Natural killer cell (primary cell): ENCODE results near the gene BHLHE40. TPM values are rescaled to one million over a fixed set of nuclear protein-coding genes. Genes with fewer than 3 reads are reported as not detected.

ENCODE experiments used
- ATAC-seq, 3 donors: fragments of 150-1000 bp in 2 of 3; fragments of 200-7000 bp in 1 of 3; cut with Tn5 transposase; 1 replicate in 1 of 3; 2 replicates in 2 of 3; pipeline ENCODE4 v1.10.0; 2021; ENCODE audit warnings: mild to moderate bottlenecking in 2 of 3, moderate library complexity in 2 of 3
- DNase-seq, 2 donors: peaks; one replicate each; pipeline versions ENCODE4 v3.0.0 to v3.0.0-alpha.2; 2013 to 2021; ENCODE audit warnings: mixed read lengths in 1 of 2
- H3K27ac ChIP-seq: one replicate; pipeline ENCODE4 v1.5.1; 2013; ENCODE audit warnings: mild to moderate bottlenecking, low read length
- H3K27me3 ChIP-seq: one replicate; pipeline ENCODE4 v1.6.1; 2013; ENCODE audit warnings: low read length; ENCODE audit not compliant: control insufficient read depth, insufficient read depth
- H3K36me3 ChIP-seq: one replicate; pipeline ENCODE4 v1.6.1; 2013; ENCODE audit warnings: low read length; ENCODE audit not compliant: control insufficient read depth, insufficient read depth
- H3K4me1 ChIP-seq: one replicate; pipeline ENCODE4 v1.6.1; 2013; ENCODE audit warnings: low read length; ENCODE audit not compliant: control insufficient read depth, insufficient read depth
- H3K4me3 ChIP-seq: one replicate; pipeline ENCODE4 v1.5.1; 2013; ENCODE audit warnings: low read length
- H3K9me3 ChIP-seq: one replicate; pipeline ENCODE4 v1.6.1; 2013; ENCODE audit warnings: low read length; ENCODE audit not compliant: control insufficient read depth, insufficient read depth
- H3K27ac Mint-ChIP-seq, 2 donors: one replicate each; pipeline ENCODE4 v1.8.0; 2022; ENCODE audit warnings: mild to moderate bottlenecking in 2 of 2, mixed read lengths in 2 of 2, moderate library complexity in 1 of 2
- H3K27me3 Mint-ChIP-seq, 2 donors: one replicate each; pipeline ENCODE4 v1.8.0; 2022; ENCODE audit warnings: low read depth in 2 of 2, mixed read lengths in 2 of 2
- H3K36me3 Mint-ChIP-seq: one replicate; pipeline ENCODE4 v1.8.0; 2022; ENCODE audit warnings: mixed read lengths
- H3K4me1 Mint-ChIP-seq, 2 donors: one replicate each; pipeline ENCODE4 v1.8.0; 2022; ENCODE audit warnings: mixed read lengths in 2 of 2
- H3K4me3 Mint-ChIP-seq: one replicate; pipeline ENCODE4 v1.8.0; 2022; ENCODE audit warnings: mild to moderate bottlenecking, moderate library complexity, mixed read lengths
- H3K9me3 Mint-ChIP-seq, 2 donors: one replicate each; pipeline ENCODE4 v1.8.0; 2022; ENCODE audit warnings: mixed read lengths in 2 of 2
- WGBS: methylation state at CpG from one replicate; pipeline ENCODE4 v1.1.7; 2013; ENCODE audit warnings: missing lambda C conversion rate; ENCODE audit not compliant: insufficient coverage; 5-methylcytosine and 5-hydroxymethylcytosine counted together
- intact Hi-C: fragments of 100-400 bp; cut with micrococcal nuclease; formaldehyde crosslinking; loops from one replicate; pipeline ENCODE4 v1.14.2; 2022
- total RNA-seq, 4 donors: library from RNA; stranded (reverse); fragments of 120-200 nt in 1 of 4; gene quantifications; one replicate each; pipeline versions ENCODE4 v1.2.3 to v1.2.4, GENCODE V29; 2013 to 2022
- TF ChIP-seq, protein P1 (sequence below): fragments of 200-600 bp; IDR thresholded peaks from one replicate; pipeline ENCODE4 v1.8.0; 2022; ENCODE audit warnings: antibody characterized with exemption

Gene BHLHE40
- total RNA-seq, 3 donors from 2014 or later (not counting 1 experiment from before 2014, with no cell fraction given), result 512 to 725 (median 719) TPM

DNA sequence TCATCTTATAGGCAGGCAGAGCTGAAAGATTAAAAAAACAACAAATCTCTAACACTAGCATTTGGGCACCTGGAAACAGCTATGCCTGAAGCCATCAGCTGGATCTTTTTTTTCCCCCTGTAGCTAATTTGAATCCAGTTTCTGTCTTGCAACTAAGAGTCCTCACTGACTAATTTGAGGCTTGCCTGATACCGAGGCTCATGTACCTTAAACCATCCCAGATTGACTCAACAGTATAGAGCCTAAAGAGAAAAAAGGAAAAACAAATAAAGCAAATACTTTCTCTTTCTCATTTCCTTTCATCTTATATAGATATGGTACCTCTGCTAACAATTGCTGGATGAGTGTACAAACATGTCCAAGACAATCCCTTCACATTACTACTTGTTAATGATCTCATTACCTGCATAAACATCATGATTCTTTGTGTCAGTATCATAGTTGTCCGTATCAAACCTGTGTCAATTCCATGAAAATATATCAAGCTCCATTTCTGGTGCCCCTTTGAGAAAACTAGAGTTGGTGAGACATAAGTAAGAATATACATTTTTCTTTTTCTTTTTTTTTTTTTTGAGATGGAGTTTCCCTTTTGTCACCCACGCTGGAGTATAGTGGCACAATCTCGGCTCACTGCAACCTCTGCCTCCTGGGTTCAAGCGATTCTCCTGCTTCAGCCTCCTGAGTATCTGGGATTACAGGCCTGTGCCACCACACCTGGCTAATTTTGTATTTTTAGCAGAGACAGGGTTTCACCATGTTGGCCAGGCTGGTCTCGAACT, 43.1 kb downstream of the BHLHE40 start:
- Histone ChIP-seq H3K4me3 (no peak overlapping the region), H3K36me3 (no peaks in the 10 kb centered on the region), H3K4me1 (peaks cover 45% of the 10 kb centered on the region), H3K27ac (no peak overlapping the region), H3K27me3 (no peaks in the 10 kb centered on the region), H3K9me3 (no peaks in the 10 kb centered on the region)
- intact Hi-C loops, result no loop called here
- no peak overlapping the region for H3K4me3 Mint-ChIP-seq
- TF ChIP-seq, protein P1, sequence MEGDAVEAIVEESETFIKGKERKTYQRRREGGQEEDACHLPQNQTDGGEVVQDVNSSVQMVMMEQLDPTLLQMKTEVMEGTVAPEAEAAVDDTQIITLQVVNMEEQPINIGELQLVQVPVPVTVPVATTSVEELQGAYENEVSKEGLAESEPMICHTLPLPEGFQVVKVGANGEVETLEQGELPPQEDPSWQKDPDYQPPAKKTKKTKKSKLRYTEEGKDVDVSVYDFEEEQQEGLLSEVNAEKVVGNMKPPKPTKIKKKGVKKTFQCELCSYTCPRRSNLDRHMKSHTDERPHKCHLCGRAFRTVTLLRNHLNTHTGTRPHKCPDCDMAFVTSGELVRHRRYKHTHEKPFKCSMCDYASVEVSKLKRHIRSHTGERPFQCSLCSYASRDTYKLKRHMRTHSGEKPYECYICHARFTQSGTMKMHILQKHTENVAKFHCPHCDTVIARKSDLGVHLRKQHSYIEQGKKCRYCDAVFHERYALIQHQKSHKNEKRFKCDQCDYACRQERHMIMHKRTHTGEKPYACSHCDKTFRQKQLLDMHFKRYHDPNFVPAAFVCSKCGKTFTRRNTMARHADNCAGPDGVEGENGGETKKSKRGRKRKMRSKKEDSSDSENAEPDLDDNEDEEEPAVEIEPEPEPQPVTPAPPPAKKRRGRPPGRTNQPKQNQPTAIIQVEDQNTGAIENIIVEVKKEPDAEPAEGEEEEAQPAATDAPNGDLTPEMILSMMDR, result no peak
- no peaks in the 10 kb centered on the region for H3K27me3 Mint-ChIP-seq
- DNase-seq, result no peak
- H3K9me3 Mint-ChIP-seq, result no peaks in the 10 kb centered on the region
- peaks cover 18 to 21% of the 10 kb centered on the region in 2 donors for H3K4me1 Mint-ChIP-seq
- ATAC-seq, result no peak
- WGBS, result 82% methylated on average over 5 of the region's 6 CpGs
- no peaks in the 10 kb centered on the region for H3K36me3 Mint-ChIP-seq
- peak overlapping the region; percentile 5 to 79 for H3K27ac Mint-ChIP-seq

DNA sequence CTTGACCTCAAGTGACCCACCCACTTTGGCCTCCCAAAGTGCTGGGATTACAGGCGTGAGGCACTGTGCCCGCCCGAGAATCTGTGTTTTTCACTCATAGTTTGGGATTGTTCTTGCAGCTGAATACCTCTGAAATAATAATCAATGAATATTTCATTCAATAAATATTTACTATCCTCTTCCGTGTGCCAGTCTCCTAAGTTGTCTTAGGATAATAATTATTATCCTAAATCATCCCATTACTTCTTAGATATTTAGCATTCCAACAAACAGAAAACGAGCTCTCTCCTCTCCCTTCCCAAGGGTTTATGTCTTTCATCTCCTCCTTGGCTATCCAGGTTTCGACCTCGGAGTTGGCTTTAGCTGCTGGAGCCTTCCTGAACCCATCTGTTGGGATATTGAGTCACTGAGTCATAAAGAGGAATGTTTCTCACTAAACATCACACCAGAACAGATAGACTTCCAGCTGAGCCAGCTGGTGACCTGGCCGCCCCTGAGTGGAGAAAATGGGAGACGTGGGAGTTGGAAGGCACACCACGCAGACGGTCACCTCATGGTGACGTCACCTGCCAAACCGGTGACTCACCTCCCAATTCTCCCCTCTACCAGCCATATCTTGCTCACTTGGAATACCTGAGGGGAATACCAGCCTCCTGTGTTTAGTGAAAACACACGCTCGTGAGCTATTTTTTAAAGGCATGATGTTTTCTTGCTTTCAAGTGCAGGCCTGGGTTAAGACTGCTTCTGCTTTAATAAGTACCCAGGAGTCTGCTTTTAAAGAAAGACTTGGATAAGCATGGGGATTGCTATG, 43.9 kb downstream of the BHLHE40 start:
- peak overlapping the region; percentile 9 to 86 for H3K27ac Mint-ChIP-seq
- 92% methylated on average over 14 of the region's 15 CpGs for WGBS
- DNase-seq, result no peak
- H3K4me3 ChIP-seq, result no peak overlapping the region
- peaks cover 40% of the 10 kb centered on the region for H3K4me1 ChIP-seq
- no peak overlapping the region for H3K4me3 Mint-ChIP-seq
- no peaks in the 10 kb centered on the region for H3K9me3 Mint-ChIP-seq
- H3K27me3 ChIP-seq, result no peaks in the 10 kb centered on the region
- no peak for ATAC-seq
- no peaks in the 10 kb centered on the region for H3K36me3 ChIP-seq
- H3K27me3 Mint-ChIP-seq, result no peaks in the 10 kb centered on the region
- intact Hi-C loops, result no loop called here
- H3K4me1 Mint-ChIP-seq, result peaks cover 18 to 21% of the 10 kb centered on the region in 2 donors
- TF ChIP-seq, protein P1, result no peak
- no peaks in the 10 kb centered on the region for H3K36me3 Mint-ChIP-seq
- no peaks in the 10 kb centered on the region for H3K9me3 ChIP-seq
- no peak overlapping the region for H3K27ac ChIP-seq

DNA sequence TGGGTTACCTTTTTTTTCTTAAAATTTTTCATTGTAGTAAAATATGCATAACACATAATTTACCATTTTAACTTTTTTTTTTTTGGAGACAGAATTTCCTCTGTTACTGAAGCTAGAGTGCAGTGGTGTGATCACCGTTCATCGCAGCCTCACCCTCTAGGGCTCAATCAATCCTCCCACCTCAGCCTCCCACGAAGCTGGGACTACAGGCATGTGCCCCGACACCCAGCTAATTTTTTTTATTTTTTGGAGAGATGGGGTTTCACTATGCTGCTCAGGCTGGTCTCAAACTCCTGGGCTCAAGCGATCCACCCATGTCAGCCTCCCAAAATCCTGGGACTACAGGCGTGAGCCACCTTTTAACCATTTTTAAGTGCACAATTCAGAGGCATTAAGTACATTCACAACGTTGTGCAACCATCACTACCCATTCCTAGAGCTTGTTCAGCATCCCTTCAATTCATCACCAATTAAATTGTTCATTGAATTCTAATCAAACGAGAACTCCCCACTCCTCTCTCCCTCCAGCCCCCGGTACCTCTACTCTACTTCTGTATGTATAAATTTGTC, 44.6 kb downstream of the BHLHE40 start:
- no peaks in the 10 kb centered on the region for H3K9me3 ChIP-seq
- peaks cover 34% of the 10 kb centered on the region for H3K4me1 ChIP-seq
- H3K27ac ChIP-seq, result no peak overlapping the region
- H3K27me3 Mint-ChIP-seq, result no peaks in the 10 kb centered on the region
- no peaks in the 10 kb centered on the region for H3K9me3 Mint-ChIP-seq
- no peaks in the 10 kb centered on the region for H3K36me3 Mint-ChIP-seq
- no peak overlapping the region for H3K4me3 Mint-ChIP-seq
- H3K36me3 ChIP-seq, result no peaks in the 10 kb centered on the region
- no peak for ATAC-seq
- DNase-seq, result no peak
- peak overlapping the region; percentile 8 to 86 for H3K27ac Mint-ChIP-seq
- intact Hi-C loops, result no loop called here
- 89% methylated on average over 9 of the region's 9 CpGs for WGBS
- H3K4me3 ChIP-seq, result no peak overlapping the region
- H3K4me1 Mint-ChIP-seq, result peaks cover 18 to 21% of the 10 kb centered on the region in 2 donors
- TF ChIP-seq, protein P1, result no peak
- no peaks in the 10 kb centered on the region for H3K27me3 ChIP-seq
